Measurements from ENCODE around the gene ATP6V1D. TPM values are rescaled to one million over a fixed set of nuclear protein-coding genes. Genes with fewer than 3 reads are reported as not detected.

ATP6V1D gene
- total RNA-seq, 1 experiment from 2014 or later, result 38.5 TPM

DNA sequence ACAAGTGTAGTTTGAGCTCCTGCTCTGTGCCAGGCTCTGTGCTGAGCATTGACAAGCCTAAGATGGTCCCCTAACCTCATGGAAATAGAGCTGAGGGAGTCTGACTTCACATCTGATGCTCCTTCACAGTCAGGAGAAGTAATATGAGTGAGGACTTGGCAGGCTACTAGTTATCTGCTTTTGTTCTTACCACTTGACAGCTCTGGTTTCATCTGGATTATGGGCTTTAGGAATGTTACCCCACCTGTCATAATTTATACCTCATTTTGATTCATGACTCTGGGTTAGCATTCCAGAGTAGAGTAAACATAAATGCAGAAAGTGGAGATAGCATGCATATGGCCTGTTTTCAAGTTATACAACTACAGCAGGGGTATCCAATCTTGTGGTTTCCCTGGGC, 40.5 kb downstream of the ATP6V1D start (continued):
- no peak for TF ChIP-seq POLR2AphosphoS5 (IDR thresholded peaks at IDR 0.05; ENCODE audit: low read depth, low read length)

DNA sequence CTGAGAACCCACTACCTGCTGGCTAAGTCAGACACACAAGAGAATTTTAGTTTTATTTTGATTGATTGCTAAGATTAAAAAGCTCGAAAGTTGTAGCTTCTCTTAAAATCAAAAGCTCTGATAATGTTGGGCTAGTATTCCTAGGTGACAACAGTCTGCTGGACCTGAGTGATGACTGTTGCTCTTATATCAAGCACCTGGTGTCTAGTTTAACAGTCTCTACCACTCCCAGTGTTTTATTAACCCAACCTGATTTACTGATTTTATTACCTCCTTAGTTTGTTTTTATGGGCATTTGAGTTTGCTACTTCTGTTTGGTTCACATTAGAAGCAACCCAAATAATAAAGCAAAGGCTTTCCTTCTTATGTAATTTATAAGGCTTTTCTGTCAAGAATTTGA, 41.8 kb downstream of the ATP6V1D start:
- H3K4me2 ChIP-seq (ENCODE audit: low read length), result no peak overlapping the region
- H3K27me3 ChIP-seq (ENCODE audit: insufficient read depth, low read length), result no peaks in the 10 kb centered on the region
- DNase-seq (ENCODE audit: low read depth, low spot score) (no peak), ATAC-seq (no peak)
- BruUV-seq (replicated peaks), result no TSS peak
- no peaks in the 10 kb centered on the region for H3K4me1 ChIP-seq (ENCODE audit: control insufficient read depth in 1 of 2, insufficient read depth in 2 of 2, low read length in 2 of 2)
- H2AFZ ChIP-seq (ENCODE audit: low read depth, low read length, poor library complexity, severe bottlenecking), result no peak overlapping the region
- H3K9ac ChIP-seq (ENCODE audit: low read length), result no peak overlapping the region
- ChIA-PET POLR2A (no interaction called here), RAD21 (ENCODE audit: low non-redundant PET in 1 of 2, low total read pairs in 2 of 2, uncharacterized antibody in 2 of 2, unreplicated experiment in 2 of 2) (no interaction called here), CTCF (no interaction called here)
- peaks cover 0 to 14% of the 10 kb centered on the region in 2 experiments; a peak in 2 of 4 replicates for H3K36me3 ChIP-seq (ENCODE audit: control insufficient read depth in 1 of 2, insufficient read depth in 2 of 2, low read length in 2 of 2)
- intact Hi-C loops (cut with micrococcal nuclease), result no loop called here
- no peaks in the 10 kb centered on the region for H3K79me2 ChIP-seq (ENCODE audit: insufficient read depth, low read length)
- H3K9me3 ChIP-seq (ENCODE audit: control insufficient read depth in 1 of 2, insufficient read depth in 1 of 2, low read depth in 1 of 2, low read length in 2 of 2), result no peaks in the 10 kb centered on the region
- no peaks in the 10 kb centered on the region for H3K9me2 ChIP-seq (ENCODE audit: insufficient read depth)
- H3K27ac ChIP-seq (ENCODE audit: low read depth, low read length), result no peak overlapping the region
- no peaks in the 10 kb centered on the region for H4K20me1 ChIP-seq (ENCODE audit: insufficient read depth)
- TF ChIP-seq ZNF274 (IDR thresholded peaks at IDR 0.05; ENCODE audit: low read depth, low read length), result no peak
- no peak for TF ChIP-seq POLR2A (IDR thresholded peaks at IDR 0.05; ENCODE audit: borderline replicate concordance, extremely low read depth, insufficient read depth, insufficient read length)
- TF ChIP-seq ZBTB33 (IDR thresholded peaks at IDR 0.05; ENCODE audit: extremely low read depth, insufficient replicate concordance, low read length), result no peak
- no peak for TF ChIP-seq JUND (IDR thresholded peaks at IDR 0.05)
- TF ChIP-seq, protein P1, sequence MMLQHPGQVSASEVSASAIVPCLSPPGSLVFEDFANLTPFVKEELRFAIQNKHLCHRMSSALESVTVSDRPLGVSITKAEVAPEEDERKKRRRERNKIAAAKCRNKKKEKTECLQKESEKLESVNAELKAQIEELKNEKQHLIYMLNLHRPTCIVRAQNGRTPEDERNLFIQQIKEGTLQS (IDR thresholded peaks at IDR 0.05), result no peak
- TF ChIP-seq TCF7L2 (IDR thresholded peaks at IDR 0.05; ENCODE audit: borderline replicate concordance, extremely low read depth, insufficient read depth, insufficient read length), result no peak
- TF ChIP-seq EGR1 (IDR thresholded peaks at IDR 0.05; ENCODE audit: low read depth), result no peak
- TF ChIP-seq FOSL1 (IDR thresholded peaks at IDR 0.05; ENCODE audit: low read depth), result no peak
- no peak for TF ChIP-seq EZH2phosphoT487 (IDR thresholded peaks at IDR 0.05; ENCODE audit: borderline replicate concordance)
- TF ChIP-seq EZH2 (IDR thresholded peaks at IDR 0.05), result no peak
- no peak for TF ChIP-seq CBX3 (IDR thresholded peaks at IDR 0.05; ENCODE audit: low read depth)
- no peak for TF ChIP-seq CTCF (IDR thresholded peaks at IDR 0.05 in 2 of 3, conservative IDR thresholded peaks at IDR 0.05 in 1 of 3; ENCODE audit: borderline replicate concordance in 1 of 3, insufficient read depth in 1 of 3, low read depth in 2 of 3, low read length in 2 of 3)
- no peak for TF ChIP-seq POLR2AphosphoS5 (IDR thresholded peaks at IDR 0.05; ENCODE audit: low read depth, low read length)
- no peak for TF ChIP-seq ELF1 (IDR thresholded peaks at IDR 0.05; ENCODE audit: borderline replicate concordance, low read depth)
- no peak for TF ChIP-seq ZFX (IDR thresholded peaks at IDR 0.05)
- H3K4me3 ChIP-seq (replicated peaks in 1 of 2; ENCODE audit: low read depth in 1 of 2, low read length in 2 of 2), result no peak overlapping the region

Measured in HCT116 (cell line).